ENCODE data around the gene ANKMY1.

DNA sequence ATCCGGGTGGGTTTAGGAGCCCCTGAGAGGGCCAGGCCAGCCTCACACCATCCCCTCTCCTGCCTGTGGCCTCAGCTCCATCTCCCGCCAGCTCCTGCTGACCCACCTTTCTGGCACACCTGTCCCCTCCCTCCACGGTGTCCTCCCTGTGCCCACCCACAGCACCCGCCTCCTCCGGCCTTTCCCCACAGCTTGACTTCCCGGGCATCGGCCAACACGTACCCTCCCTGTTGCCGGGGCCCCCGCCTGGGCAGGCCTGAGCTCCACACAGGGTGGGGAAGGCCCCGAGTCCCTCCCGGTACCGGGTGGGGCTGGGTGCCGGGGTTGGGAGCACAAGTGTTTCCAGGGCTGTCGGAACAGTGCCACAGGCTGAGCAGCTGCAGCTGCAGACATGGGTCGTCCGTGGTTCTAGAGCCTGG is 115.8 kb downstream of the ANKMY1 start:
- TF ChIP-seq, protein P1, sequence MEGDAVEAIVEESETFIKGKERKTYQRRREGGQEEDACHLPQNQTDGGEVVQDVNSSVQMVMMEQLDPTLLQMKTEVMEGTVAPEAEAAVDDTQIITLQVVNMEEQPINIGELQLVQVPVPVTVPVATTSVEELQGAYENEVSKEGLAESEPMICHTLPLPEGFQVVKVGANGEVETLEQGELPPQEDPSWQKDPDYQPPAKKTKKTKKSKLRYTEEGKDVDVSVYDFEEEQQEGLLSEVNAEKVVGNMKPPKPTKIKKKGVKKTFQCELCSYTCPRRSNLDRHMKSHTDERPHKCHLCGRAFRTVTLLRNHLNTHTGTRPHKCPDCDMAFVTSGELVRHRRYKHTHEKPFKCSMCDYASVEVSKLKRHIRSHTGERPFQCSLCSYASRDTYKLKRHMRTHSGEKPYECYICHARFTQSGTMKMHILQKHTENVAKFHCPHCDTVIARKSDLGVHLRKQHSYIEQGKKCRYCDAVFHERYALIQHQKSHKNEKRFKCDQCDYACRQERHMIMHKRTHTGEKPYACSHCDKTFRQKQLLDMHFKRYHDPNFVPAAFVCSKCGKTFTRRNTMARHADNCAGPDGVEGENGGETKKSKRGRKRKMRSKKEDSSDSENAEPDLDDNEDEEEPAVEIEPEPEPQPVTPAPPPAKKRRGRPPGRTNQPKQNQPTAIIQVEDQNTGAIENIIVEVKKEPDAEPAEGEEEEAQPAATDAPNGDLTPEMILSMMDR (IDR thresholded peaks at IDR 0.05): no peak
- no peak for TF ChIP-seq POLR2A (IDR thresholded peaks at IDR 0.05)

Measured in testis (tissue), 2 donors.